ENCODE results near the gene RAD51AP1. TPM values are rescaled to one million over a fixed set of nuclear protein-coding genes. Genes with fewer than 3 reads are reported as not detected.

RAD51AP1 gene
- total RNA-seq, 1 experiment from 2014 or later: 25.8 TPM

DNA sequence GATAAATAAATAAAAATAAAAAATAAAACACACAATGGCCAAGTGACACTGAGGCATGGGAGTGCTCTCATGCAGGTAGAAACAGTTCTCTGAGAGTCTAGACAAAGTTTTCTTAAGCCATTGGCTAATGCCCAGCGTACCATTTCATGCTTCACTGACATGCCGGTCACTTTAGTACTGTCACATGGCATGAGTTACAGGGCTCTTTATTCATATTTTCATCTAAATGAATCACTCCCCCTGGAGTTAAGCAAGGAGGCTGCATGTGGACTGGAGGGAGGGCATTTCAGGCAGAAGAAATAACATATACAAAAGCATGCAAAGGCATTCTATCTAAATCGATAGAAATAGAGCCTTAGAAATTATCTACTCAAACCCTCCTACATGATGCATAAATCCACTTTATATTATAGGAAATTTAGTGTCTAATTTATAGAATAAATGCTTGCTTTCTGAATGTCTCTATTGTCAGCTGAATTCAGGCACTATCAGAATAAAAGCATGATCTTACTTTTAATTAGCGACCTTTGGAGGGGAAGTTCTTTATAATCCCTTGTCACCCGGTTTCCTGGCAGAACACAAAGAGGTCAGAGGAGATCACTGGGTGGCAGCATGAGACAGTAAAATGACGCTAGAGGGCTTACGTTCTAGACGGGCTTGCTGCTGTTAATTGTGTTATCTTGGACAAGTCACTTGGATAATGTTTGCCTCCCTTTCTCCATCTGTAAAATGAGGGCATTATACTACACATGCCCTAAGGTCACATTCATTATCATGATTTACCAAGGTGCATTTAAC lies 40.8 kb downstream of the RAD51AP1 start:
- DNase-seq (ENCODE audit: low read depth, low spot score): peak; percentile 85
- in situ Hi-C loops (cut with HindIII; ENCODE audit: low pct_unique_long_range_greater_than_20kb, low sequenced_read_pairs): no loop called here

DNA sequence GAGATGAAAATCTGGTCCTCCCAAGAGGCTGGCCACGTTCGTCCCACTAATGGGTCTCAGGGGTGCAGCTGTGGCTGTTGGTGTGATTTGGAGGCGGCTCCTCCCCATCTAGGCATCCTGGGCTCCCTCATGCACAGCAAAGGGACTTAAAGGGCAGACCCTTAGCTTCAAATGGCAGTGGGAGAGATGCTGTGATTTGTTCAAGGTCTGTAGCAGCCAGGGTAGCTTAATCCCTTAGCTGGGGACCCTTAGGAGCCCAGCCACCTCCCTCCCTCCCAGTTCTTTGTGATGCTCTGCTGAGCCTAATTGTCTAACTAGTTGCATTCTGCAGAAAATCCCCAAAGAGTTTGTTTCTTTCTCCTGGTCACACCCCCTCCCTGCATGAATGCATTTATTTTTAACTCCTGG lies 41.6 kb downstream of the RAD51AP1 start:
- no peak for DNase-seq (ENCODE audit: low read depth, low spot score)
- in situ Hi-C loops (cut with HindIII; ENCODE audit: low pct_unique_long_range_greater_than_20kb, low sequenced_read_pairs): no loop called here

DNA sequence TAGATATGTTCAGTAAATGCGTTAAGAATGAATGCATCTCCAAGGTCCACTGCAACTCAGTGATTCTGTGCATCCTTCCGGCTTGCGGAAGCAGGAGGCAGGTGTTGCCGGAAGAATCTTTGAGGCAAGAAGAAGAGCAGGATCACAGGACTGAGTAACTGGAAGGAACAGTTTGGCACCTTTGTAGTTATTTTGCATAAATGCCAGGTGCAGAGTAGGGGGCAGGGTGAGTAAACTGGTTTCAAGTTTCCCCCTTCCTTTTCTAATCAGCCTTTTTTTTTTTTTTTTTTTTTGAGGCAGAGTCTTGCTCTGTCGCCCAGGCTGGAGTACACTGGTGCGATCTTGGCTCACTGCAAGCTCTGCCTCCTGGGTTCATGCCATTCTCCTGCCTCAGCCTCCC lies 45.6 kb downstream of the RAD51AP1 start:
- DNase-seq (ENCODE audit: low read depth, low spot score): no peak
- in situ Hi-C loops (cut with HindIII; ENCODE audit: low pct_unique_long_range_greater_than_20kb, low sequenced_read_pairs): no loop called here

DNA sequence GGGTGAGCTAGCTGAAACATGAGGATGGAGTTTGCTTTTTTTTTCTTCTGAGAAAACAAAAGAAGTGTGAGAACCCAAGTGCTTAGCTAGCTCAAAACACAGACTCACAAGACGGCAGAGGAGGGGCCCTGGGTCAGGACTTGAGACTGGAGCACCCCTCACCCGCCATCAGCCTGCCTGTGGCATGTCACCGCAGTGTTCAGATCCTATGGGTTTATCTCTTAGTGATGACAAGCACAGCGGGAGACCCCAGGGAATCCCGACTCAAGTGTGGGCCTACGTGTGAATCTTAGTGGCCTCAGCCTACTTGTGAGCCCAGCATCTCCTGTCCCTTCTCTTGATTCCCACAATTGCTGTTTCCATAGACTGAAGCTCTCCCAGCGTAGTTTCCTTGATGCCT lies 46.2 kb downstream of the RAD51AP1 start:
- in situ Hi-C loops (cut with HindIII; ENCODE audit: low pct_unique_long_range_greater_than_20kb, low sequenced_read_pairs): no loop called here
- DNase-seq (ENCODE audit: low read depth, low spot score): no peak

DNA sequence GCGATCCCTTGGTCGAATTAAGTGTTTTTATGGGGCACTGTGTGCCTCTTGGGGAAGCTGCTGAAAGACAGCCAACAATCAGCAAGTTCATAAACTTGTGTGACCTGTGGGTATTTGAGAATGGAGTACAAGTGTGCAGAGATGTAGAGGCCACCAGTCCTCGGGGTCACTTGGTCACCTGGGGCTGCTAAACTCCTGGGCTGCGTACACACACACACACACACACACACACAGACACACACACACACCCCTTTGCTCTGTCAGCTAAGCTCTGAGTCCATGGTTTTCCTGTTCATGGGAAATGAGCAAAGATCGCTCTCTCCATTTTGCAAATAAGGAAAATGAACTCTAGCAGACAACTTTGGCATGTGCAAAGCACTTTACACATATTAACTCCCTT lies 47.8 kb downstream of the RAD51AP1 start:
- DNase-seq (ENCODE audit: low read depth, low spot score): no peak
- in situ Hi-C loops (cut with HindIII; ENCODE audit: low pct_unique_long_range_greater_than_20kb, low sequenced_read_pairs): no loop called here

DNA sequence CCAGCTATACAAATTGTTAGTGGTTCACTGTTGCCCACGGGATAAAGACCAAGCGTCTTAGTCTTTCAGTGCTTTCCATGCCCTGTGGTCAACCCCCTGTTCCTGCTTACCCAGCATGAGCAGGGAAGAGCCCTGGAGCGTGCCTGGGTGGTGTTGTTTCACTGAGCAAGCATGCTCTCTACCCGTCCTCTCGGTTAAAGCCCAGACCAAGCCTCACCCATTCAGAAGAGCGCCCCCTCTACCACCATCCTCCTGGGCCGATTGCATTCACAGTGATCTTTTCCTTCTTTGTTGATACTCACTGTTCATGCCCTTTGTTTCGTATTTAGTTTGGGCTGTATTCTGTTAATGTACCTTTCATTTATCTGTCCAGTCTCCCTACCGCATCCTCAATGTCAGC lies 48.4 kb downstream of the RAD51AP1 start:
- in situ Hi-C loops (cut with HindIII; ENCODE audit: low pct_unique_long_range_greater_than_20kb, low sequenced_read_pairs): no loop called here
- peak; percentile 16 for DNase-seq (ENCODE audit: low read depth, low spot score)

DNA sequence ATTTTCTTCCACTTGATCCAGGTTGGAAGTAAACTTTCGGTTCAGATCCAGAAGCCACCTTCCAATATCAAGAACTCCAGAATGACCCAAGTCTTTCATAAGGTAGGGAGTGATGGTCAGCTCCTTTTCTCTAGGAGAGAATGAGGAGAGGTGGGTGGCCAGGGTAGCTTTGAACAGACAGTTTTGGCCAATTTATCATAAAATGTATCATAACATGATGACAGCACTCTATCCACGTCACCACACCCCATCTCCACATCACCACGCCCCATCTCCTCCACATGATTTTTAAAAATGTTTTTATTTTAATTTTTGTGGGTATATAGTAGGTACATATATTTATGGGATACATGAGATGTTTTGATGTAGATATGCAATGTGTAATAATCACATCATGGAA lies 50.2 kb downstream of the RAD51AP1 start:
- in situ Hi-C loops (cut with HindIII; ENCODE audit: low pct_unique_long_range_greater_than_20kb, low sequenced_read_pairs): no loop called here
- no peak for DNase-seq (ENCODE audit: low read depth, low spot score)

DNA sequence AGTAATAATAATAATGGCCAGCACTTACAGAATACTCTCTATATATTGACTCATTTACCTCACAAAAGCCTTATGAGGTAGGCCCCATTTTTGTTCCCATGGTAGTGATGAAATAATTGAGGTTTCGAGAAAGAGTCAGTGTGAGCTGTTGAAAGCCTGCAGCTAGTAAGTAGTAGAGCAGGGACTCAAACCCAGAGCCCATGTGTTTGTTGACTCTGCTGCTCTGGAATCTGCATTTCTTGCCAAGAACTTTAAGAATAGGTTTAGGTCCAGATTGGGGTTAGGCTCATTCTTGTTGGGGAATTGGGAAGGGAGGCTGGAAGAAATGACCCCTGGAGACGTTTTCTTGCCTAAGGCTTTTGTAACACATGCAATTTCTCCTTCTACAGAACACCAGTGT lies 51.3 kb downstream of the RAD51AP1 start:
- in situ Hi-C loops (cut with HindIII; ENCODE audit: low pct_unique_long_range_greater_than_20kb, low sequenced_read_pairs): no loop called here
- no peak for DNase-seq (ENCODE audit: low read depth, low spot score)

DNA sequence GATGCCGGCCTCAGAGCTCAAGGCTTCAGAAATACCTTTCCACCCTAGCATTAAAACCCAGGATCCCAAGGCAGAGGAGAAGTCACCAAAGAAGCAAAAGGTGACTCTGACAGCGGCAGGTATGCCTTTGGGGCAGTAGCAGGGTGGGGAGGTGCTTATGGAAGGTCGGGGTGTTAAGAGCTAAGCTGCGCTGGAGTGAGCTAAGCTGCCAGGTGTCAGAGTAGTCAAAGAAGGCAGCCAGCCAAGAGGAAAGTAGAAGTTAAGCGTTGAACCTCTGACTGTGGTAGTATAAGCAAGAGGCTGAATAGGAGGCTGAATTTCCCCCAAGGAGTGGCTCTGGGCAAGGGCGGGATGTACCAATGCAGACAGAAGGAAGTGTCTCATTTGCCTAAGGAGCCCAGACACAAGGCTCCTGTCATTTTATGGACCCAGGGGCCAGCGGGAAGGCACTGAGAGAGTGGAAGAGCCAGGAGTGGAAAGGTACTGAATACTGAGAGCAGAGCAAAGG lies 52.5 kb downstream of the RAD51AP1 start:
- DNase-seq (ENCODE audit: low read depth, low spot score): no peak
- in situ Hi-C loops (cut with HindIII; ENCODE audit: low pct_unique_long_range_greater_than_20kb, low sequenced_read_pairs): no loop called here

DNA sequence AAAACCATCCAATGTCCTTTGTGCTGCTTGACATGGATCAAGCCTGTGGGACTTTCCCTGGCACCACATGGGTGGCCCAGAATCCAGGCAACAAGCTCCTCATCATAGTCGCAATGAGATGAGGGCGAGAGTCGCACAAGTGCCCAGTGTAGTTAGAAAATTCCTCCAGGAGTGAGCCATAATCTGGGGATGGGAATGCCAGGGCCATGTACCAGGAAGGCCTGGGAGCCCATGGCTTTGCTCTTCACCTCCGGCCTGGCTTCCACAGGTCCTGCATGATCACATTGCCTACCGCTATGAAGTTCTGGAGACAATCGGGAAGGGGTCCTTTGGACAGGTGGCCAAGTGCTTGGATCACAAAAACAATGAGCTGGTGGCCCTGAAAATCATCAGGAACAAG lies 57.2 kb downstream of the RAD51AP1 start:
- in situ Hi-C loops (cut with HindIII; ENCODE audit: low pct_unique_long_range_greater_than_20kb, low sequenced_read_pairs): no loop called here
- no peak for DNase-seq (ENCODE audit: low read depth, low spot score)

DNA sequence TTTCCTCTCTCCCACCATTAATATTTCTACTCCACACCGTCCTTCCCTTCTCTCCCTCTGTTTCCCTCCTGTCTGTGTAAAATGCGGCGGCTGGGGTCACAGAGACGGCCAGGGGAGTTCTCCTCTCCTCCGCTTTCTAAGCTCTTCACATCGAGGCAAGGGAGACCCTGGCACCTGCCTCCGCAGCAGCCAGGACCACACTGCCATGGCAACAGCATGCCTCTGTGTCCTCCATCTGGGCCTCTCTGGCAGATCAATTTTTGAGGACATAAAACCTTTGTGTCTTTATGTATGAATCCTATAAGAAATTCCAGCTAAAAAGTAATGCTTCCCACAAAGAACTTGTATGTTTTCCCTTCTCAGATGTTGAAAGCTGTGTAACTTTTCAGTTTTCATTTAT lies 64.7 kb downstream of the RAD51AP1 start:
- DNase-seq (ENCODE audit: low read depth, low spot score): no peak
- in situ Hi-C loops (cut with HindIII; ENCODE audit: low pct_unique_long_range_greater_than_20kb, low sequenced_read_pairs): no loop called here

DNA sequence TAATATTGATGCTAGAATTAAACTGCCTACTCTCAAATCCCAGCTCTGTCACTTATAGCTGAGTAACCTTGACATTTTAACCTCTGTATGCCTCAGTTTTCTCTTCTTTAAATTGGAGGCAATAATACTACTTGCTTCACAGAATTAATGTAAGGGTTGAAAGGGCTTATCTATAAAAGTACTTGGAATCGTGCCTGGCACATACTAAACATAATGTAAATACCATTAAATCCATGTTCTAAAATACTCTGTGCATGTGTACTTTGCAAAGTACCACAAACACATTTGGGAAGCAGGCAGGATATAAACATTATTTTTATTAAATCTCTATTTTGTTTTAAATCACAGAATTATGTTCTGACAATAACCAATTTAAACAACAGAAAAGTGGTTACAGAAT lies 65.3 kb downstream of the RAD51AP1 start:
- no peak for DNase-seq (ENCODE audit: low read depth, low spot score)
- in situ Hi-C loops (cut with HindIII; ENCODE audit: low pct_unique_long_range_greater_than_20kb, low sequenced_read_pairs): no loop called here

DNA sequence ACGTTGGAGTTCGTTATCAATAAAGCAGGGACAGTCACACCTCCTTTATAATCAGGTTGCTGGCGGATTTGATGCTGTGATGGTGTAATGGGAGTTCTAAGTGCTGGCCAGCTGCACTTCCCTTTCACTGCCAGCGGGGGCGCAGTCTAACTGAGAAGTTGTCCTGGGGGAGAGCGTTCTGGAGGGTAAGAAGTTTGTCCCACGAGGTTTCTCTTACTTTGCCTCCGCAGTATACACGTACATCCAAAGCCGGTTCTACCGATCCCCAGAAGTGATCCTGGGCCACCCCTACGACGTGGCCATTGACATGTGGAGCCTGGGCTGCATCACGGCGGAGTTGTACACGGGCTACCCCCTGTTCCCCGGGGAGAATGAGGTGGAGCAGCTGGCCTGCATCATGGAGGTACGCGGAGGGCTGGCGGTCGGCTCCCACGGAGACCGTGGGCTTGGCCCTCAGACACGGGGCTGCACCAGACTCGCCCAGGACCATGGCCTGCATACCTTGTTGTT lies 66.0 kb downstream of the RAD51AP1 start:
- peak; percentile 91 for DNase-seq (ENCODE audit: low read depth, low spot score)
- in situ Hi-C loops (cut with HindIII; ENCODE audit: low pct_unique_long_range_greater_than_20kb, low sequenced_read_pairs): no loop called here

DNA sequence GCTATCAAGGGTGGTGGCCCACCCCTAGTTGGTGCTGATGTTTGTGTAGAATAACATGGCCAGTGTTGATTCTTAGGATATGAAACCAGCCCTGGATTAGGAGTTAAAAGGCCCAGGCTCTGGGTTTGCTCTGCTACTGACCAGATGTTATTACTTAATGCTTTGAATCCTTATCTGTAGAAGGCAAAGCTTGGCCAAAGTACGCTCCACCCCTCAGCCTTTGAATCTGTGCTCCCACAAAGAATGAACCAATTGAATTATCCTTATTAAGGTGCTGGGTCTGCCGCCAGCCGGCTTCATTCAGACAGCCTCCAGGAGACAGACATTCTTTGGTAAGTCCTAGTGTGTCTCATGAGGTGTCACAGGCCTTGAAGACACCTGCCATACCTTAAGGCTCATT lies 68.4 kb downstream of the RAD51AP1 start:
- in situ Hi-C loops (cut with HindIII; ENCODE audit: low pct_unique_long_range_greater_than_20kb, low sequenced_read_pairs): no loop called here
- no peak for DNase-seq (ENCODE audit: low read depth, low spot score)

DNA sequence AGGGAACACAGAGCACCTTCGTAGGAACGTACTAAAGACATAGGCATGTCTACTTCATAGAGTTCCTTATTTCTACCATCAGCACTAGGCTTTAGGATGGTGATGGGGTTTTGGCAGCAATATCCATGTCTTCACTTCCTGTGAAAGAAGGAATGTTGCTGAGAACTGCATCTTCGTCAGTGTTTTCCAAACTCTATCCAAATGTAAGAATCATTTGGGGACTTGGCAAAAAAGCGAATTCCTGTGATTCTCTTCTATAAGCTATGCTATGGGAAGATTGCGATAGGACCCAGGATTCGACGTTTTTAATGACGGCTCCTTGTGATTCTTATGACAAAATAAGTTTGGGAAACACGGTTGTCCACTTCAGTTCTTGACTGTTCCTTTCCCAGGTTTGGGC lies 70.4 kb downstream of the RAD51AP1 start:
- in situ Hi-C loops (cut with HindIII; ENCODE audit: low pct_unique_long_range_greater_than_20kb, low sequenced_read_pairs): no loop called here
- no peak for DNase-seq (ENCODE audit: low read depth, low spot score)

Other genes starting within 250 kb of the RAD51AP1 start
- 32.7 and 46.7 TPM in 2 replicates for gene TIGAR, start 217.7 kb upstream of the RAD51AP1 start, total RNA-seq (2014; rRNA removed; shearing (Covaris generic))
- not detected in 2 replicates for gene FGF23, start 159.2 kb upstream of the RAD51AP1 start, total RNA-seq (2014; rRNA removed; shearing (Covaris generic))
- not detected in 2 replicates for gene FGF6, start 93.1 kb upstream of the RAD51AP1 start, total RNA-seq (2014; rRNA removed; shearing (Covaris generic))
- gene DYRK4, start 23.3 kb downstream of the RAD51AP1 start, total RNA-seq (2014; rRNA removed; shearing (Covaris generic)): 61.5 and 72.2 TPM in 2 replicates
- gene AKAP3, start 110.2 kb downstream of the RAD51AP1 start, total RNA-seq (2014; rRNA removed; shearing (Covaris generic)): 0.75 and 0.79 TPM in 2 replicates
- 174 and 189 TPM in 2 replicates for gene NDUFA9, start 110.2 kb downstream of the RAD51AP1 start, total RNA-seq (2014; rRNA removed; shearing (Covaris generic))
- not detected in 2 replicates for gene GALNT8, start 181.5 kb downstream of the RAD51AP1 start, total RNA-seq (2014; rRNA removed; shearing (Covaris generic))